IPS-15b (cell line): ENCODE results near the gene DGKD.

ENCODE experiments used
- H3K27me3 ChIP-seq: one replicate; pipeline ENCODE4 v1.6.1; 2013; ENCODE audit warnings: low read length; ENCODE audit not compliant: control insufficient read depth, insufficient read depth
- H3K36me3 ChIP-seq: one replicate; pipeline ENCODE4 v1.6.1; 2013; ENCODE audit warnings: low read length; ENCODE audit not compliant: control insufficient read depth, insufficient read depth
- H3K4me1 ChIP-seq: one replicate; pipeline ENCODE4 v1.6.1; 2013; ENCODE audit warnings: mild to moderate bottlenecking, low read length; ENCODE audit not compliant: control insufficient read depth, insufficient read depth
- H3K4me3 ChIP-seq: one replicate; pipeline ENCODE4 v1.5.1; 2013; ENCODE audit warnings: low read depth, low read length
- H3K9ac ChIP-seq: one replicate; pipeline ENCODE4 v1.6.1; 2013; ENCODE audit warnings: low read depth, mild to moderate bottlenecking, low read length
- H3K9me3 ChIP-seq: one replicate; pipeline ENCODE4 v1.6.1; 2013; ENCODE audit warnings: mild to moderate bottlenecking, low read length; ENCODE audit not compliant: control insufficient read depth, insufficient read depth

The DGKD gene

DNA sequence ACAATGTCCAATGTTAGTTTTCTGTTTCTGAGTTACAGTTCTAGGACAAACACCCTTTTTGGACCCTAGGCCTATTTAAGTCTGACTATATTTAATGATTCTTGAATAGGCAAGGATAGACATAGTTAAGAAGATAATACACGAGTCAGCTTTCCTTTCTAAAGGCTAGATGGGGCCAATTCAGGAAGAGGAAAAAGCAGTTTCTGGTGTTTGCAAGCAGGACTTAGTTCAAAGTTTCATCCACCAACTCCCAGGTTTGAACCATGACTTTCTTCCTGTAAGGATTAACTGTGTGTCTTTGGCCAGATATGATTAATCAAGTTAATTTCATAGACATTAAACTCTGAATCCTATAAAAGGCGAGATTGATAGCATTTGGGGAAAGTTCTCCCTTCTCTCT lies 145.6 kb downstream of the DGKD start:
- no peak overlapping the region for H3K9ac ChIP-seq

DNA sequence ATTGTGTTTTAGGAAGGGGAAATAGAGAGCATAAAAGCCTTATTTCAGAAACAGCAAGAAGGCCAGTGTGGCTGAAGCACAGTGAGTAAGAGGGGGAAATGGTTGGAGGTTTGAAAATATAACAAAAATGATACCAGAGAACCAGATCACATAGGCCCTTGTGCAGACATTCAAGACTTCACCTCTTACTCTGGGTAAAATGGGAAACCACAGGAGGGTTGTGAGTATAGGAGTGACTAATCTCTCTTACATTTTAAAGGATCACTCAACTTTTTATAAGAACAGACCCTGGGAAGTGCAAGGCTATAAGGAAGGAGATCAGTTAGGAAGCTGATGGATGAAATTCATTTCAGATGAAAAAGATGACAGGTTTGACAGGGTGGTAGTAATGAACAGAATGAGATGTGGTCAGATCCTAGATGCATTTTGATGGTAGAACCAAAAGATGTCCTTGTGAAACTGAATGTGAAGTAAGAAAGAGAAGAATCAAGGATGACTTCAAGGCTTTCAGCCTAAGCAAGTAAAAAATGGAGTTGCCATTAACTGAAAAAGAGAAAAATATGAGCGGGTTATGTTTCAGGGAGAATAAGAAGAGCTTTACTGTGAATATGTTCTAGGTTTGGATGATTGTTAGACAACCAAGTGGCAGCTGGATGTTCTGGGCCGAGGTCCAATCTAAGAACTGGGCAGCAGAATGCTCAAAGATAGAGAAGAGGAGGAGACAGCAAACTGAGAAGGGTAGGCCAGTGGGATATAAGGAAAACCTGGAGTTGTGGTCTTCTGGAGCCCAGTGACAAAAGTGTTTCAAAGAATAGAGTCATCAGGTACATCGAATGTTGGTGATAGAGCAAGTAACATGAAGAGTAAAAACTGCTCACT lies 147.1 kb downstream of the DGKD start:
- no peaks in the 10 kb centered on the region for H3K36me3 ChIP-seq
- H3K4me3 ChIP-seq: no peak overlapping the region
- H3K9me3 ChIP-seq: no peaks in the 10 kb centered on the region
- no peaks in the 10 kb centered on the region for H3K27me3 ChIP-seq
- no peak overlapping the region for H3K9ac ChIP-seq
- H3K4me1 ChIP-seq: no peaks in the 10 kb centered on the region

More for the DNA sequence above, 145.6 kb downstream of the DGKD start:
- Histone ChIP-seq H3K36me3 (no peaks in the 10 kb centered on the region), H3K27me3 (no peaks in the 10 kb centered on the region), H3K9me3 (no peaks in the 10 kb centered on the region), H3K4me3 (no peak overlapping the region), H3K4me1 (no peaks in the 10 kb centered on the region)

DNA sequence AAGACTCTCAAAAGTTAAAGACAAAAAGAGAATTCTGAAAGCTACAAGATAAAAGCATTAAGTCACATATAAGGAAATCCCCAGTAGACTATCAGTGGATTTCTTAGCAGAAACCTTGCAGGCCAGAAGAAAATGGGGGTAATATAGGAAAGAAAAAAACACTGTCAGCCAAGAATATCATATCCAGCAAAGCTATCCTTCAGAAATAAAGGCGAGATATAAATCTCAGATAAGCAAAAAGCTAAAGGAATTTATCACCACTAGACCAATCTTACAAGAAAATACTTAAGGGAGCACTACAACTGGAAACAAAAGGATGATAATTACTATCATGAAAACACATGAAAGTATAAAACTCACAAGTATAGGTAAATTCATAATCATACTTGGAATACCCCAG lies 149.2 kb downstream of the DGKD start:
- no peaks in the 10 kb centered on the region for H3K4me1 ChIP-seq
- H3K36me3 ChIP-seq: no peaks in the 10 kb centered on the region
- H3K9me3 ChIP-seq: no peaks in the 10 kb centered on the region
- H3K9ac ChIP-seq: no peak overlapping the region
- no peaks in the 10 kb centered on the region for H3K27me3 ChIP-seq
- no peak overlapping the region for H3K4me3 ChIP-seq

DNA sequence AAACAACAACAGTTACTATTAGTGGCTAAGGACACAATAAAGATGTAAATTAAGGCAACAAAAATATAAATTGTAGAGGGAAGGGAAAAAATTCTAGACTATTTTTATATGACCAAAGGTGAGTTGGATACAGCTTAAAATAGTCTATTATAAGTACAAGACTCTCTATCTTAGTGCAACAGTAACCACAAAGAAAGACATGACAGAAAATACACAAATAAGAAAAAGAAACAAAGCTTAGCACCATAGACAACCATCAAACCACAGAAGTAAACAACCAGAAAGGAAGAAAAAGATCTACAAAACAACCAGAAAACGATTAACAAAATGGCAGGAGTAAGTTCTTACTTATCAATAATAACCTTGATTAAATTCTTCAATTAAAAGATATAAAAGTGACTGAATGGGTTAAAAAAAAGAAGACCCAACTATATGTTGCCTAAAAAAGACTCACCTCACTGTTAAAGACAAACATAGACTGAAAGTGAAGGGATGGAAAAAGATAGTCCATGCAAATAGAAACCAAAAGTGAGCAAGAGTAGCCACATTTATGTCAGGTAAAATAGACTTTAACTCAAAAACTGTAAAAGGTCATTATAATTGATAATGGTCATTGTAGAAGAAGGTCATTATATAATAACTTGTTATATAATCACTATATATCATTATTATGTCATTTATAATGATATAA lies 149.8 kb downstream of the DGKD start:
- no peaks in the 10 kb centered on the region for H3K36me3 ChIP-seq
- H3K4me3 ChIP-seq: no peak overlapping the region
- H3K9me3 ChIP-seq: no peaks in the 10 kb centered on the region
- H3K9ac ChIP-seq: no peak overlapping the region
- no peaks in the 10 kb centered on the region for H3K27me3 ChIP-seq
- no peaks in the 10 kb centered on the region for H3K4me1 ChIP-seq

DNA sequence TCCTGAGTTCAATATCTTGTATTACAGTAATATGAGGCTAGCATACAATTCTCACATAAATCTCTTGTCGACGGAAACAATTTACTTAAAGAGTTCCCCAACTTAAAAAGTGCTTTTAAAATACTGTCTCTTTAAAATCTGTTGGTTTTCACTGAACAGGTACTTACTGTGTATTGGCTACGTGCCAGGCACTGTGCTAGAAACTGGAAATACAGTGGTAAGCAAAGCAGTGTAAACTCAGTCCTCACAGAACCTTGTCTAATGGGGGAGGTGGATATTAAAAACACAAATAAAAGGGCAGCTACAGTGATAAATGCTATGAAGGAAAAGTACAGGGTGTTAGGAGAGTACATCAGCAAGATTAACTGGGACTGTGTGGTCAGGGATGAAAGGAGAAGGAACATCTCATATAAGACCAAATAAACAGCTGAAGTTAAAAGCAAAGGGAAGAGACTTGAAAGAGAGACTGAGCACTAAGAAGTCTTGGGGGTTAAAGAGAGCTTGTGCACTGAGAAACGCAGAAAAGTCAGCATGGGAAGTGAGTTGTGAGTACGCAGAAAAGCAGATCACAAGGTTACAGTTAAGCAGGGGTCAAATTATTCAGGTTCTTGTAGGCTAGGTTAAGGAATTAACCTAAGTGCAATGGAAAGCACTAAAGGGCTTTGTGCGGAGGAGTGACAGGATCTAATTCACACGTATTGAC lies 159.8 kb downstream of the DGKD start:
- Histone ChIP-seq H3K4me3 (no peak overlapping the region), H3K9me3 (no peaks in the 10 kb centered on the region), H3K4me1 (no peaks in the 10 kb centered on the region), H3K36me3 (no peaks in the 10 kb centered on the region), H3K9ac (no peak overlapping the region), H3K27me3 (no peaks in the 10 kb centered on the region)

DNA sequence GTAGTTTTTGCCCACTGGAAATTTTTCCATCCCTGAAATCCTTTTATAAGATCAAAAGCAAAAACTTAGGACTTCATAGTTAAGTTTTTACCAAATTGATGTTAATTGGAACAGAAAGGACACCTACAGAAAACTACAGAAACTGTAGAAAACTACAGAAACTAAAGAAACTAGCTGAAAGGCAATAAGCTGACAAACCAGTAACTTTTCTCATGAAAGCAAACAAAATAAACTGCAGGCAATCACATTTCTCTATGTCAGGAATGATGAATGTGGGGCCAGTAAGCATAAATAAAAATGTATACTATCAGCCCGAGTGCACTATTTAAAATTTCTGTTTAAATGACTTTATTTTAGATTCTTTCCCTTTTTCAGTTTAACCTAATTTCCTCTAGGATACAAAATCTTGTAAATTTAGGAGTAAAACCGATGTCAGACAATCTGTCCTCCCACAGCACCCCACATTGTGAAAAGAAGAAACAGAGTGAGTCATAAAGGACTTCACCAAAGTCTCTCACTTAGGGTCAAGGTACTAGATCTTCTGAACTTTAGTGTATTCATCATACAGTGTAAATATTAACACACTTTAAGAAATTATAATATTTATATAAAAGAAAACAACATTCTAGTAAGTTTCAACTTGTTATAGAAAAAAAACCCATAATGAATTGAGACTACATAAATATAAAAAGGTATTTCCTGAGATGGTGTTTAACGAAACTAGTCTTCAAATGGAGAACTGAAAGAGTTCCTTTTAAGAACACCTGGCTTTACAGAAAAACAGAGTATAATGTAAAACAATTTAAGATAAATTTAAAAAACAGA lies 165.7 kb downstream of the DGKD start:
- H3K27me3 ChIP-seq: no peaks in the 10 kb centered on the region
- no peaks in the 10 kb centered on the region for H3K36me3 ChIP-seq
- H3K4me1 ChIP-seq: no peaks in the 10 kb centered on the region
- no peak overlapping the region for H3K9ac ChIP-seq
- H3K9me3 ChIP-seq: no peaks in the 10 kb centered on the region
- H3K4me3 ChIP-seq: no peak overlapping the region
